ENCODE data around the gene ERF. TPM values are rescaled to one million over a fixed set of nuclear protein-coding genes. Genes with fewer than 3 reads are reported as not detected.

Gene ERF
- total RNA-seq, 1 donor from 2014 or later = 53.9 TPM

DNA sequence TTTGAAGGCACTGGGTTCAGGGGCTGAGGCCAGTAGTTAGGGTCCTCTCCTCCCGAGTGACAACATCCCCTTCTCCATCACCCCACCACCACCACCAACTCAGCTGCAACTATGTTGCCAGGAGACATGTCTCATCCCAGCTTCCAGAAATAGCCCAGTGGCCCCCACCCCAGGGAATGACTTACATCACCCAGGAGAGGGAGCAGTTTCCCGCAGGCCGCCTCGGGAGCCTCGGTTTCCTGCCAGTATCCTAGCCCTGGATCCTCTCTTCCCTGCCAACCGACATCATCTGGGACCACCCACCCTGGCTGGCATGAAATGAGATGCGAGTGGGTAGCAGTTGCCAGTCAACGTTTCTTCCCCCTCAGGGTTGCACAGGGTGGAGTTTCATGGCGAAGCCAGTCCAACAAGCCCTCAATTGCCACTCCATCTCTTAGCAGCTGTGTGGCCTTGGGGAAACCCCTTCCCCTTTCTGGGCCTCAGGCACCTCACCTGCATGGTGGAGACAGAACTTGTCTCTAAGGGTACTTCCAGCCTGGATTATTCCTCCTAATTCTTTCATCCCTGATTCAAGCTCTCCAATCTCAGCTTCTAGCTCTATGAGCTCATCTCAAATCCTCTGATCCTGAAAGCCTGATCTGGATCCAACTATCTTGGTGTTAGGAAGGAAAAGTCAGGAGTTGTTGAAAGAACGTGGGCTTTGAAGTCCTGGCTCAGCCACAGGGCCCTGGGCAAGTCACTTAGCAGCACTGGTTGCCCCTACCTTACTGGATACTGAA, 8.6 kb downstream of the ERF start:
- H3K9me3 ChIP-seq = no peaks in the 10 kb centered on the region
- H3K36me3 ChIP-seq = peaks cover 12% of the 10 kb centered on the region
- TF ChIP-seq, protein P1, sequence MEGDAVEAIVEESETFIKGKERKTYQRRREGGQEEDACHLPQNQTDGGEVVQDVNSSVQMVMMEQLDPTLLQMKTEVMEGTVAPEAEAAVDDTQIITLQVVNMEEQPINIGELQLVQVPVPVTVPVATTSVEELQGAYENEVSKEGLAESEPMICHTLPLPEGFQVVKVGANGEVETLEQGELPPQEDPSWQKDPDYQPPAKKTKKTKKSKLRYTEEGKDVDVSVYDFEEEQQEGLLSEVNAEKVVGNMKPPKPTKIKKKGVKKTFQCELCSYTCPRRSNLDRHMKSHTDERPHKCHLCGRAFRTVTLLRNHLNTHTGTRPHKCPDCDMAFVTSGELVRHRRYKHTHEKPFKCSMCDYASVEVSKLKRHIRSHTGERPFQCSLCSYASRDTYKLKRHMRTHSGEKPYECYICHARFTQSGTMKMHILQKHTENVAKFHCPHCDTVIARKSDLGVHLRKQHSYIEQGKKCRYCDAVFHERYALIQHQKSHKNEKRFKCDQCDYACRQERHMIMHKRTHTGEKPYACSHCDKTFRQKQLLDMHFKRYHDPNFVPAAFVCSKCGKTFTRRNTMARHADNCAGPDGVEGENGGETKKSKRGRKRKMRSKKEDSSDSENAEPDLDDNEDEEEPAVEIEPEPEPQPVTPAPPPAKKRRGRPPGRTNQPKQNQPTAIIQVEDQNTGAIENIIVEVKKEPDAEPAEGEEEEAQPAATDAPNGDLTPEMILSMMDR (IDR thresholded peaks at IDR 0.05) = peak; percentile 56
- no peaks in the 10 kb centered on the region for H3K27me3 ChIP-seq
- ATAC-seq (no peak), DNase-seq (peak; percentile 76)
- no peak overlapping the region for H3K27ac ChIP-seq
- peaks cover 34% of the 10 kb centered on the region for H3K4me1 ChIP-seq
- no peak overlapping the region for H3K4me3 ChIP-seq
- intact Hi-C loops (cut with DNase I) = no loop called here

DNA sequence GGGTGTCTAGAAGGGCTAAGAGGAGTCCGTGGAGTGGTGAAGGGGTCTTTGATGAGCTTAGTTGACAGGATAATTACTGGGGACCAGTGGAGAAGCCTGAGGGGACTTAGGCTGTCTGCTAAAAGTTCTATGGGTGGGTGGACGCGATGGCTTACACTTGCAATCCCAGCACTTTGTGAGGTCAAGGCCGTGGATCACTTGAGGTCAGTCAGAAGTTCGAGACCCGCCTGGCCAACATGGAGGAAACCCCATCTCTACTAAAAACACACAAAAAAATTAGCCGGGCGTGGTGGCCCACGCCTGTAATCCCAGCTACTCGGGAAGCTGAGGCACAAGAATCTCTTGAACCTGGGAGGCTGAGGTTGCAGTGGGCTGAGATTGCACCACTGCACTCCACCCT, 9.7 kb downstream of the ERF start:
- peaks cover 35% of the 10 kb centered on the region for H3K4me1 ChIP-seq
- intact Hi-C loops (cut with DNase I) = no loop called here
- H3K4me3 ChIP-seq = peak overlapping the region; percentile 88
- no peaks in the 10 kb centered on the region for H3K9me3 ChIP-seq
- DNase-seq (no peak), ATAC-seq (no peak)
- H3K27ac ChIP-seq = peak overlapping the region; percentile 90
- TF ChIP-seq, protein P1 (IDR thresholded peaks at IDR 0.05) = no peak
- H3K36me3 ChIP-seq = peaks cover 12% of the 10 kb centered on the region
- no peaks in the 10 kb centered on the region for H3K27me3 ChIP-seq

DNA sequence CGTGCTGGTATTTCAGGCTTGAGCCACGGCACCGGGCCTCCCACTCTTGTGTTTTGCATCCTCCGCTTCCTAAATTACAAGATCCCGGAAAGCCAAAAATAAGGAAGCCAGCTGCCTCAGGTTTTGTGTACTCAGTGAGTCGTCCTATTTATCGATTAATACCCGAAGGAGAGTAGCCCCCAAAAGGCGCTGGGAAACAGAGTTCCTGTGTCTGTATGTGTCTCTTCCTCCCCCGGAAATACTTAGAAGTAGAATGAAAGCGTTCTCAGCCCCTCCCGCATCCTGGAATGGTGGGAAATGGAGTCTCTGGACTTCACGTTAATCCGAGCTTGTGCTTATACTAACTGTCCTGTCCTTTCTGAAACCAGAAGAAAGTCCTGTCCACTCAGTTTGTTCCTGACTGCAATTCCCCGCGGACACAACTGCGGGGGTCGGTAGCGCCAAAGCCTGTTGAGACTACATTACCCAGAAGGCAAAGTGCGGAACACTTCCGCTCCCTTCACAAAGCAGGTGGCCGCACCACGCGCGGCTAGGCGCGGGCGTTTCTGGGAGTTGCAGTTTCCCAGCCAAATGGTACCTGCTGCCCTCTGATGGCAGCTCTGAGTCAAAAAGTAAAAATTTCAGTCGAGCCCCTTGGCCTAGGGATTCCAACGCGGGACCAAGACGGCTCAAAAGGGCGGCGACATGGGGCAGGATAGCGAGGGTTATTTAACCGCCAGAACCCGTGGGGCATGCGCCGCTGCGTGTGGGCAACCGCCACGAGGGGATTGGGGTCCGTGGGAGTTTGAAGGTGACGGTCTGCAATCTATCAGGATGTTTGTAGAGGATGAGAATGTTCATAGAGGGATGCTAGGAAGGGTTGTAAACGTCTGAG, 10.3 kb downstream of the ERF start:
- H3K4me1 ChIP-seq = peaks cover 32% of the 10 kb centered on the region
- DNase-seq = peak; percentile 96
- TF ChIP-seq, protein P1 (IDR thresholded peaks at IDR 0.05) = peak; percentile 63
- H3K9me3 ChIP-seq = no peaks in the 10 kb centered on the region
- H3K27ac ChIP-seq = peak overlapping the region; percentile 90
- no peaks in the 10 kb centered on the region for H3K27me3 ChIP-seq
- intact Hi-C loops (cut with DNase I) = no loop called here
- peak overlapping the region; percentile 88 for H3K4me3 ChIP-seq
- H3K36me3 ChIP-seq = peaks cover 8% of the 10 kb centered on the region
- peak; percentile 66 for ATAC-seq

DNA sequence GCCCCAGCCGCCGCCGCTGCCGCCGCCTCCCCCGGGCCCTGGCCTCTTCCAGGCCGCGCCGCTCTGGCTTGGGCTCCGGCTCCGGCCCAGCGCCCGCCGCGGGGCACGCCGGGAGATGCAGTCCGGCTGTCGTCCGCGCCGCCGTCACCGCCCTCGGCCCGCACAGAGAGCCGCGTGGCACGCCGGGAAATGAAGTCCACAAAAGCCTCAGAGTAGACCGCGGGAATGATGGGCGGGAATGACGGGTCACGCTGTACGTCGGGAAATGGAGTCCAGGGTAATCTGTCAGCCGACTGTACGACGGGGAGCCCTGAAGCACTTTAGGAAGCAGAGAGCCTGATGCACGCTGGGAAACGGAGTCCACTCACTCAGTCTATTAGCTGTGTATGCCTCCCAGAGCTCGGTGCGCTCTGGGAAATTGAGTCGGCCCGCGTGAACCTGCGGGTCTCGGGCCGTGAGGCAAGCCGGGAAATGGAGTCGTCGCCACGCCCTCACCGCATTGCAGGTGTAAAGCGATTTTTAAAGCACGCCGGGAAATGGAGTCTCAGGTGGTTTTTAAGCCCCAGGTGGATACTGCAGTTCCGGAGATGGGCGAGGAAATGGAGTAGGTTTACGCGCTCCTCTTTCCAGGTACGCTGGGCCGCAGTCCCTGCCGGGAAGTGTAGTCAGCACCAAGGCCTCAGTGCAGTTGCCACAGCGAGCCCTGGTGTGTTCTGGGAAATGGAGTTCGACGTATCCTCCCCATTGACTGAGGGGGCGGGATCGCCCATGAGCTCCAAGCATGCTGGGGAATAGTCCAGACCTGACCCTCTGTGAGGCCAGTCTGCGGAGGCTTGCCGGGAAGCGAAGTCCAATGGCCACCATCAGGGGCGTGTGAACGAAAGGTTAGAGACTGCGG, 12.2 kb downstream of the ERF start, which contains the start of gene GSK3A:
Gene GSK3A, minus strand, starts transcription at position 91 of the 898 bp plus-strand sequence. CDS start 137 bp downstream, outside the sequence.
- Histone ChIP-seq H3K9me3 (no peaks in the 10 kb centered on the region), H3K27ac (peak within 1 kb of the TSS; percentile 90), H3K36me3 (peaks cover 11% of the 10 kb centered on the region), H3K4me1 (peaks cover 32% of the 10 kb centered on the region), H3K27me3 (no peaks in the 10 kb centered on the region), H3K4me3 (peak within 1 kb of the TSS; percentile 88)
- ATAC-seq (peak; percentile 88), DNase-seq (peak; percentile 99)
- intact Hi-C loops (cut with DNase I) = no loop called here
- TF ChIP-seq, protein P1 (IDR thresholded peaks at IDR 0.05) = no peak

DNA sequence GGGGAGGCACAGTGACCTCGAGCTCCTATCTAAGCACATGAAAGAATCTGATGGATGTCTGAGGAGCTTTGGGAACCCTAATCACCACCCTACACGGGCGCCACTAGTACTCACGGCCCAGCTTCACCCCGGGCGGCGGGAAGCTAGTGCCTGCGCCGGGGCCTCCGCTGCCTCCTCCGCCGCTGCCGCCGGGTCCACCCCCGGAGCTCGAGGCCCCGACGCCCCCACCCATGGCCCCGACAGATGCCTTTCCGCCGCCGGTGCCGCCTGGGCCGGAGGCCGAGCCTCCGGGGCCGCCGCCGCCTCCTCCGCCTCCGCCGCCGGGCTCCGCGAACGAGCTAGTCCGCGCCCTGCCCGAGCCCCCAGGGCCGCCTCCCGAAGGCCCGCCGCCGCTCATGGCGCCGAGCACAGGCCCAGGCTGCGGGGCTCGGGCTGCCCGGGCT, 12.8 kb downstream of the ERF start:
- Histone ChIP-seq H3K4me3 (peak overlapping the region; percentile 88), H3K36me3 (peaks cover 11% of the 10 kb centered on the region), H3K27ac (peak overlapping the region; percentile 87), H3K9me3 (no peaks in the 10 kb centered on the region), H3K4me1 (peaks cover 32% of the 10 kb centered on the region), H3K27me3 (no peaks in the 10 kb centered on the region)
- intact Hi-C loops (cut with DNase I) = no loop called here
- ATAC-seq (no peak), DNase-seq (no peak)
- TF ChIP-seq, protein P1 (IDR thresholded peaks at IDR 0.05) = no peak

Data from upper lobe of right lung (tissue), 1 donor.